GM21786 (cell line): Measurements from ENCODE around the gene SLC2A3.
"Not testable (repeated sequence)": the region's sequence is repeated elsewhere in the genome, so short reads cannot be mapped to it uniquely, and the experiment has no call there.

Source experiments
- ATAC-seq: cut with Tn5 transposase; IDR thresholded peaks from one replicate; pipeline ENCODE4 v1.9.1; 2021; ENCODE audit not compliant: unreplicated experiment

Gene SLC2A3

GRCh38 chr12:7917392-7918267 is 18.4 kb downstream of the SLC2A3 start:
- ATAC-seq, result no peak

DNA sequence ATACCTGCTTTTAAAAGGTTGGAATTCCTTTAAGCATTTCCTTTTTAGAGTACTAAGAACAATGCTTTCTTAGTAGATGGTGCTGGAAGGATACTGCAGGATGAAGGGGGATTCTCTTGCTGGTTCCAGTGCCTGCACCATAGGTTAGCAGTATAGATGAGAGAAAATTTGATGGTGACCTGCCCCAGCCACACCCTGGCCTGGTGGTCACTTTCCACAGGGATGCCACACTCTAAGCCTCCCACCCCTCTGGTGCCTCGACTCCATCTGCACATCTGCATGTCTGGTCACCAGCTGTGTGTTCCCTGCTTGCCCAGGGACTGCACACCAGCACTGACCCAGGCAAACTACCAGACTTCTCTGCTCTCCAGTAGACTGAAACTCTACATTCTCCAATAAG is 19.1 kb downstream of the SLC2A3 start:
- no peak for ATAC-seq

- no peak for ATAC-seq
These were observed 20.2 kb downstream of the SLC2A3 start for GRCh38 chr12:7915661-7916403.

GRCh38 chr12:7910106-7910505 is 25.9 kb downstream of the SLC2A3 start:
- ATAC-seq, result not testable (repeated sequence)

GRCh38 chr12:7907009-7907408 is 29.0 kb downstream of the SLC2A3 start:
- ATAC-seq, result no peak

DNA sequence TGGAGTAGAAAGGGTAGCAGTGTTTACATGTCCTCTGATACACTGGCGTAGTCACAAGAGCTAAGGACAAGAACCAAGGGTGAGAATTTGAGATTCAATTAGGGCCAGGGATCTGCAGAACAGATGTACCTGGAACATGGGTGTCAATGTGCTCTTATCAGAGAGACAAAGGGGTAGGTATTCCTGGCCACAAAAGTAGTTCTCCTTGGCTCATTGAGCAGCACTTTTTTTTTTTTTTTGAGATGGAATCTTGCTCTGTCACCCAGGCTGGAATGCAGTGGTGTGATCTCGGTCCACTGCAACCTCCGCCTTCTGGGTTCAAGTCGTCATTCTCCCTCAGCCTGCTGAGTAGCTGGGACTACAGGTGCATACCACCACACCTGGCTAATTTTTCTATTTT is 29.7 kb downstream of the SLC2A3 start:
- not testable (repeated sequence) for ATAC-seq

GRCh38 chr12:7905600-7906125 is 30.3 kb downstream of the SLC2A3 start:
- not testable (repeated sequence) for ATAC-seq

GRCh38 chr12:7905071-7905470 is 30.9 kb downstream of the SLC2A3 start:
- no peak for ATAC-seq

DNA sequence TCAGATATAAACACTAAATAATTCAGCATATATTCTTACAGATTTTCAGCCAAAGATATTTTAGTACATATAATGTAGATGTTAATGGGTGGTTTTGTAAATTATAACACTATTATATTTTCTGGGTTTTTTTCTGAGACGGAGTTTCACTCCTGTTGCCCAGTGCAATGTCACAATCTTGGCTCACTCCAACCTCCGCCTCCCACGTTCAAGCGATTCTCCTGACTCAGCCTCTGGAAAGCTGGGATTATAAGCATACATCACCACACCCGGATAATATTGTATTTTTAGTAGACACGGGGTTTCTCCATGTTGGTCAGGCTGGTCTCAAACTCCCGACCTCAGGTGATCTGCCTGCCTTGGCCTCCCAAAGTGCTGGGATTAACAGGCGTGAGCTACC is 33.6 kb downstream of the SLC2A3 start:
- not testable (repeated sequence) for ATAC-seq

GRCh38 chr12:7899755-7900154 is 36.2 kb downstream of the SLC2A3 start:
- no peak for ATAC-seq

DNA sequence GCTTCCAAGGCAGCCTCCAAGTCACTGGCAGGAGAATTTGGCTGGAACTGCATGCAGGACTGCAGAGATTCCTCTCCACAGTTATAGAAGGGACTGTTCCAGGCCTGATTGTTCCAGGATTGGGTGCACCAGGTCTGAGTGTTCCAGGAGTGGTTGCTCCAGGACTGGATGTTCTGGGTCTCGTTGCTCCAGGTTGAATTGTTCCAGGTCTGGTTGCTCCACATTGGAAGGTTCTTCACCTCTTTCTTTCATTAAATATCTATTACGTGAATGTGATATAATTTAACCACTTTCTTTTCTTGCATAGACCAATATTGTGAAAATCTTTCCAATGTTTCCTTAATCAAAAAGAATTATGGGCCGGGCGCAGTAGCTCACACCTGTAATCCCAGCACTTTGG is 39.3 kb downstream of the SLC2A3 start:
- ATAC-seq, result not testable (repeated sequence)

- ATAC-seq, result no peak
These were observed 43.6 kb downstream of the SLC2A3 start for GRCh38 chr12:7892186-7892980.

- ATAC-seq, result no peak
These were observed 51.3 kb downstream of the SLC2A3 start for GRCh38 chr12:7884689-7885088.

DNA sequence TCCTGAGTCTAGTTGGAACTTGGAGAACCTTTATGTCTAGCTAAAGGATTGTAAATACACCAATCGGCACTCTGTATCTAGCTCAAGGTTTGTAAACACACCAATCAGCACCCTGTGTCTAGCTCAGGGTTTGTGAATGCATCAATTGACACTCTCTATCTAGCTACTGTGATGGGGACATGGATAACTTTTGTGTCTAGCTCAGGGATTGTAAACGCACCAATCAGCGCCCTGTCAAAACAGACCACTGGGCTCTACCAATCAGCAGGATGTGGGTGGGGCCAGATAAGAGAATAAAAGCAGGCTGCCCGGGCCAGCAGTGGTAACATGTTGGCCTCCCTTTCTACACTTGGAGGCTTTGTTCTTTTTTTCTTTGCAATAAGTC is 54.3 kb downstream of the SLC2A3 start:
- not testable (repeated sequence) for ATAC-seq

GRCh38 chr12:7880952-7881735 is 54.8 kb downstream of the SLC2A3 start:
- ATAC-seq, result not testable (repeated sequence)

DNA sequence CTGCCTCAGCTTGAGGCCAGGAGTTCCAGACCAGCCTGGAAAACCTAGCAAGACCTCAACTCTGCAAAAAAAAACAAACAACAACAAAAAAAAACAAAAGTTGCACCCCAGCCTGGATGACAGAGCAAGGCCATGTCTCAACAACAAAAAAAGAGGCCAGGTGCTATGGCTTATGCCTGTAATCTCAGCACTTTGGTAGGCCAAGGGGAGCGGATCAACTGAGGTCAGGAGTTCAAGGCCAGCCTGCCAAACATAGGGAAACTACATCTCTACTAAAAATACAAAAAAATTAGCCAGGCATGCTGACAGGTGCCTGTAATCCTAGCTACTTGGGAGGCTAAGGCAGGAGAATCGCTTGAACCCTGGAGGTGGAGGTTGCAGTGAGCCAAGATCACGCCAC is 56.7 kb downstream of the SLC2A3 start:
- ATAC-seq, result no peak

DNA sequence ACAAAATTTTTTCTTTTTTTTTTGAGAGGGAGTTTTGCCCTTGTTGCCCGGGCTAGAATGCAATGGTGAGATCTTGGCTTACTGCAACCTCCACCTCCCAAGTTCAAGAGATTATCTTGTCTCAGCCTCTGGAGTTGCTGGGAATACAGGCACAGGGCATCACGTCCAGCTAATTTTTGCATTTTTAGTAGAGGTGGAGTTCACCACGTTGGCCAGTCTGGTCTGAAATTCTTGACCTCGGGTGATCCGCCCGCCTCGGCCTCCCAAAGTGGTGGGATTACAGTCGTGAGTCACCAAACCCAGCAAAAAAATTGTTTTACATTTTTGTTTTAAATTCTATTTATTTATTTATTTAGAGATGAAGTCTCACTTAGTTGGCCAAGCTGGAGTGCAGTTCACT is 58.6 kb downstream of the SLC2A3 start:
- ATAC-seq, result no peak

DNA sequence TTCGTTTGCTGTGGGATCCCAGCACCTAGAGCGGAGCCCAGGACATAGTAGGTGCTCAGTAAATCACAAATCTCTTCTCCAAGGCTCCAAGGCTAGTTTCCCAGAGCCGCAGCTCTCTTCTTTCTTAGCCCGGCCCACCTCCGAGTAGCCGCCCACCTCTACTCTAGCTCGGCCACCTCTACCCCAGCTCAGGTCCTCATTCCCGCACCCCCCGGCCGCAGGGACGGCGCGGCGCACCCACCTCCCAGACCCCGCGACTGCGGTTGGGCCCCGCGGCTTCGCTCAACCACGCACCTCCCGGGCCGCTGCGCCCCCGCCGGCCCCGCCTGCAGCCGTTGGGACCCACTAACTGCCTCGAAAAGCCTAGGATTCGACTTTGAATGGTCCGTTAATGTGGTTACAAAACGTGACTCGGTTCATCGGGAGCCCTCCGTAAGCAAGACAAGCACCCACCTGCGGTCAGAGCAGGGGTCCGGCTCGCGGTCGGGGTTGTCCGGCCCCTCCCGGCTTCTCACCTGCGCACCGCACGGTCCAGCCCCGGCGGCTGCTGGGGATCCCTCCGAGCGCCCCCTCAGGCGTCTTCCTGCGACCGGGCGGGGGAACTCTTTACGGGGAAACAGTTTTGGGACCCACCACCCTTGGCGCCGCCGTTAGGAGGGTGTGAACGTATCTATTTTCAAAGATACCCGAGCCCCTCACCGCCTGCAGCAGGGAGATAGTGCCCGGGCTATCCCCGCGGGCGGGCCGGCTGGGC is 63.2 kb downstream of the SLC2A3 start, which contains the start of gene SLC2A14:
TSS of gene SLC2A14 (minus strand) at position 350 of the 754 bp plus-strand sequence. CDS start 3,035 bp downstream, outside the sequence.
- no peak for ATAC-seq

GRCh38 chr12:7870335-7870734 is 65.7 kb downstream of the SLC2A3 start:
- ATAC-seq, result no peak
